Vagina (tissue), 2 donors: Measurements from ENCODE around the gene ITM2C.

ENCODE experiments used
- CTCF ChIP-seq, 3 experiments: fragments of 450-650 bp in 2 of 3; fragments of 200-600 bp in 1 of 3; sonication (generic) in 1 of 3; IDR thresholded peaks; one replicate each; pipeline ENCODE4 v1.5.1; 2017 to 2019; ENCODE audit warnings: antibody characterized with exemption in 3 of 3, mild to moderate bottlenecking in 2 of 3, moderate library complexity in 2 of 3
- POLR2A ChIP-seq, 2 donors: fragments of 450-650 bp; IDR thresholded peaks; one replicate each; pipeline ENCODE4 v1.6.1; 2017; ENCODE audit warnings: antibody characterized with exemption in 2 of 2, mild to moderate bottlenecking in 2 of 2, moderate library complexity in 2 of 2
- POLR2AphosphoS5 ChIP-seq, 2 donors: sonication (generic); formaldehyde crosslinking; IDR thresholded peaks; one replicate each; pipeline ENCODE4 v1.9.0; 2017; ENCODE audit warnings: antibody characterized with exemption in 2 of 2, mild to moderate bottlenecking in 2 of 2, low read depth in 1 of 2; ENCODE audit not compliant: insufficient read depth in 1 of 2

GRCh38 chr2:230821261-230821990, 43.3 kb upstream of the ITM2C start:
- TF ChIP-seq CTCF (IDR thresholded peaks at IDR 0.05) = no peak
- no peak for TF ChIP-seq POLR2A (IDR thresholded peaks at IDR 0.05)
- no peak for TF ChIP-seq POLR2AphosphoS5 (IDR thresholded peaks at IDR 0.05; ENCODE audit: insufficient read depth in 1 of 2, low read depth in 1 of 2)
